ENCODE measurements around the gene CDHR2.
"Not testable (repeated sequence)": the region's sequence is repeated elsewhere in the genome, so short reads cannot be mapped to it uniquely, and the experiment has no call there.

CDHR2 gene

GRCh38 chr5:176573564-176574296 lies 24.6 kb downstream of the CDHR2 start:
- peak; percentile 45 to 48 for DNase-seq

GRCh38 chr5:176574297-176574591 lies 25.1 kb downstream of the CDHR2 start:
- DNase-seq = no peak

- no peak for DNase-seq
These were observed 25.9 kb downstream of the CDHR2 start for GRCh38 chr5:176575066-176575465.

GRCh38 chr5:176575488-176576422 lies 26.6 kb downstream of the CDHR2 start:
- DNase-seq = no peak

- DNase-seq = no peak
These were observed 28.4 kb downstream of the CDHR2 start for GRCh38 chr5:176577312-176578176.

GRCh38 chr5:176578391-176578808 lies 29.3 kb downstream of the CDHR2 start:
- no peak for DNase-seq

- DNase-seq = no peak
These were observed 30.2 kb downstream of the CDHR2 start for GRCh38 chr5:176579323-176579722.

GRCh38 chr5:176581361-176581760 lies 32.2 kb downstream of the CDHR2 start:
- no peak for DNase-seq

- DNase-seq = no peak
These were observed 33.9 kb downstream of the CDHR2 start for GRCh38 chr5:176583076-176583475.

- no peak for DNase-seq
These were observed 38.3 kb downstream of the CDHR2 start for GRCh38 chr5:176587398-176587797.

- DNase-seq = no peak
These were observed 39.2 kb downstream of the CDHR2 start for GRCh38 chr5:176588297-176588696.

- DNase-seq = no peak
These were observed 40.1 kb downstream of the CDHR2 start for GRCh38 chr5:176589039-176589769.

GRCh38 chr5:176590035-176590717 lies 41.0 kb downstream of the CDHR2 start:
- DNase-seq = no peak

GRCh38 chr5:176591667-176592066 lies 42.5 kb downstream of the CDHR2 start:
- not testable (repeated sequence) for DNase-seq

GRCh38 chr5:176592573-176592972 lies 43.4 kb downstream of the CDHR2 start:
- no peak for DNase-seq

GRCh38 chr5:176593273-176593869 lies 44.2 kb downstream of the CDHR2 start:
- DNase-seq = no peak

GRCh38 chr5:176594554-176594953 lies 45.4 kb downstream of the CDHR2 start:
- DNase-seq = no peak

- no peak for DNase-seq
These were observed 46.3 kb downstream of the CDHR2 start for GRCh38 chr5:176595386-176595943.

GRCh38 chr5:176596069-176596644 lies 47.0 kb downstream of the CDHR2 start:
- DNase-seq = no peak

GRCh38 chr5:176596689-176597416 lies 47.7 kb downstream of the CDHR2 start:
- peak; percentile 31 to 39 for DNase-seq

Data from inflammatory macrophage (primary cell).